GM12865 (cell line): ENCODE data around the gene USP11.

Experiments
- DNase-seq: peaks from one replicate; pipeline ENCODE4 v3.0.0; 2010; ENCODE audit warnings: low read depth
- H3K4me3 ChIP-seq: 2 replicates; pipeline ENCODE4 v1.5.1; 2011; ENCODE audit warnings: mild to moderate bottlenecking, low read depth, low read length, control low read depth
- CTCF ChIP-seq: IDR thresholded peaks from 2 replicates; pipeline ENCODE4 v1.5.1; 2011; ENCODE audit warnings: low read length, control low read depth, low read depth, inconsistent platforms; ENCODE audit not compliant: insufficient read depth; ENCODE audit errors: missing control alignments

Gene USP11

GRCh38 chrX:47239898-47240545 is 7.2 kb downstream of the USP11 start:
- no peak overlapping the region for H3K4me3 ChIP-seq
- DNase-seq: no peak
- no peak for TF ChIP-seq CTCF

GRCh38 chrX:47240619-47241018 is 7.8 kb downstream of the USP11 start:
- DNase-seq: no peak
- H3K4me3 ChIP-seq: no peak overlapping the region
- TF ChIP-seq CTCF: no peak

- no peak overlapping the region for H3K4me3 ChIP-seq
- no peak for TF ChIP-seq CTCF
- DNase-seq: no peak
Measured at GRCh38 chrX:47241201-47242011, 8.6 kb downstream of the USP11 start.

GRCh38 chrX:47242321-47242720 is 9.5 kb downstream of the USP11 start:
- no peak for TF ChIP-seq CTCF
- H3K4me3 ChIP-seq: no peak overlapping the region
- no peak for DNase-seq

GRCh38 chrX:47243351-47243750 is 10.5 kb downstream of the USP11 start:
- TF ChIP-seq CTCF: no peak
- no peak overlapping the region for H3K4me3 ChIP-seq
- DNase-seq: no peak

- no peak overlapping the region for H3K4me3 ChIP-seq
- TF ChIP-seq CTCF: no peak
- DNase-seq: no peak
Measured at GRCh38 chrX:47244676-47245075, 11.9 kb downstream of the USP11 start.
